Activated CD8-positive, alpha-beta T cell treated with anti-CD3 and anti-CD28 coated beads for 36 hours (primary cell): ENCODE results near the gene TNFAIP1. TPM values are rescaled to one million over a fixed set of nuclear protein-coding genes. Genes with fewer than 3 reads are reported as not detected.

Experiments
- ATAC-seq: fragments of 200-7000 bp; cut with Tn5 transposase; one replicate; pipeline ENCODE4 v1.10.0; 2021; ENCODE audit warnings: mild to moderate bottlenecking, moderate library complexity
- CTCF ChIA-PET: fragments of 350-600 bp; sonication (Branson Sonifier 250); formaldehyde crosslinking; loops from one replicate; lab custom pipeline; 2021; ENCODE audit warnings: antibody characterized with exemption; lab: Charles Lee
- POLR2A ChIA-PET: fragments of 350-600 bp; sonication (Branson Sonifier 250); formaldehyde crosslinking; loops from one replicate; lab custom pipeline; 2021; ENCODE audit warnings: antibody characterized with exemption; lab: Charles Lee
- DNase-seq: peaks from one replicate; pipeline ENCODE4 v3.0.0-alpha.2; 2020
- H3K27ac Mint-ChIP-seq: one replicate; pipeline ENCODE4 v1.8.0; 2021; ENCODE audit warnings: mild to moderate bottlenecking, mixed read lengths
- H3K27me3 Mint-ChIP-seq: one replicate; pipeline ENCODE4 v1.8.0; 2021; ENCODE audit warnings: mixed read lengths
- H3K36me3 Mint-ChIP-seq: one replicate; pipeline ENCODE4 v1.8.0; 2021; ENCODE audit warnings: low read depth, mixed read lengths
- H3K4me1 Mint-ChIP-seq: one replicate; pipeline ENCODE4 v1.8.0; 2021; ENCODE audit warnings: low read depth, mixed read lengths
- H3K4me3 Mint-ChIP-seq: one replicate; pipeline ENCODE4 v1.8.0; 2021; ENCODE audit warnings: mild to moderate bottlenecking, moderate library complexity, mixed read lengths
- H3K9me3 Mint-ChIP-seq: one replicate; pipeline ENCODE4 v1.8.0; 2021; ENCODE audit warnings: mixed read lengths
- CTCF ChIP-seq: fragments of 200-600 bp; IDR thresholded peaks from one replicate; pipeline ENCODE4 v1.8.0; 2022; ENCODE audit warnings: antibody characterized with exemption, mild to moderate bottlenecking
- intact Hi-C: fragments of 100-400 bp; cut with micrococcal nuclease; formaldehyde crosslinking; loops from one replicate; pipeline ENCODE4 v1.10.0; 2022
- total RNA-seq, 2 experiments: library from RNA; stranded (reverse); gene quantifications; one replicate each; pipeline ENCODE4 v1.2.3, GENCODE V29; 2021

TNFAIP1 gene
- total RNA-seq, 2 experiments from 2014 or later: 19.5 to 20.9 TPM

DNA sequence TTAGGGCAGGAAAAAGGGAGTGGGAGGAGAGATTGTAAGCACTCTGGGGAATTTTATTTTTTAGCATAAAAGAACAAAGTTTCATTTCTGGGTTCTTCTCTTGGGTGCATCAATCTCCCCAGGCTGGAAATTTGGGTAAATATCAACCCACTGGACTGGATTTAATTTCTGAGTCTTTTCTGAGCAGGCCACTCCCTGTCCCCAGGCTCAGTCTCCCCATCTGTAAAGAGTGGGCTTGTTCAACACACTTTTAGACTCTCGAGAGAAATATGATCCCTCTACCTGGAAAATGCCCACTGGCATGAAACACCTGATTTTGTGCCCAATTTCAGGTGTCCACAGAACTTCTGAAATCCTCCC is 35.2 kb downstream of the TNFAIP1 start:
- TF ChIP-seq CTCF: no peak
- Mint-ChIP-seq H3K36me3 (peaks cover 9% of the 10 kb centered on the region), H3K4me1 (peaks cover 20% of the 10 kb centered on the region), H3K9me3 (no peaks in the 10 kb centered on the region), H3K4me3 (peak overlapping the region; percentile 84), H3K27me3 (no peaks in the 10 kb centered on the region), H3K27ac (peak overlapping the region; percentile 86)
- ChIA-PET CTCF (interaction anchor here (1.4 to 1.7 kb wide), 2 partner anchors 14 to 44 kb away, joined by 3 to 4 read pairs; no protein-coding TSS in a partner anchor), POLR2A (interaction anchor here (1.5 to 5.5 kb wide), 3 partner anchors 9 to 17 kb away, joined by 3 to 35 read pairs (median 5); partner anchors contain the start of gene POLDIP2)
- DNase-seq (no peak), ATAC-seq (no peak)
- intact Hi-C loops: no loop called here

- CTCF ChIA-PET: interaction anchor here (1.4 to 1.7 kb wide), 2 partner anchors 13 to 43 kb away, joined by 3 to 4 read pairs; no protein-coding TSS in a partner anchor
These were observed 36.0 kb downstream of the TNFAIP1 start, which contains the start of gene SARM1 for GRCh38 chr17:28371245-28372202. Gene SARM1, plus strand, starts transcription at chr17:28371694. Its CDS starts 339 bp downstream, at chr17:28372033.

DNA sequence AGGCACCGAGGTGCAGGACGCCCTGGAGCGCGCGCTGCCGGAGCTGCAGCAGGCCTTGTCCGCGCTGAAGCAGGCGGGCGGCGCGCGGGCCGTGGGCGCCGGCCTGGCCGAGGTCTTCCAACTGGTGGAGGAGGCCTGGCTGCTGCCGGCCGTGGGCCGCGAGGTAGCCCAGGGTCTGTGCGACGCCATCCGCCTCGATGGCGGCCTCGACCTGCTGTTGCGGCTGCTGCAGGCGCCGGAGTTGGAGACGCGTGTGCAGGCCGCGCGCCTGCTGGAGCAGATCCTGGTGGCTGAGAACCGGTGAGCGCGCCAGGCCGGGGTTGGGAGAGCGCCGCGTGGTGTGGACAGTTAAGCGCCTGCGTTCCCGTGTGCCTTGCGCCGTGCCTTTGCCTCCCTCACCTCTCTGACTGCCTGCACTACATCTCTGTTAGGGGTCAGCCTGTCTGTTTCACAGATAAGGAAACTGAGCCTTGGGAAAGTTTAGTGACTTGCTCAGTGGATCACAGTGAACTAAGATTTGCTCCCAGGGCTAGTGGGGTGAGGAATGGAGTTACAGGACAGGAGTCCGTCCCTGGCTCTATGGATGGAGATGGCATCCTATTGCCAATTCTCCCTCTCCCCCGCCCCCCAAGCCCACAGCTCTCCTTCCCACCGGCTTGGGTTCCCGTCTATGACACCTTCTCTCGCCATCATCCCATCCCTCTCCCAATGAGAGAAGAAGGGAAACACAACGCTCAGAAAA is 36.8 kb downstream of the TNFAIP1 start:
- DNase-seq: peak; percentile 43
- no peak for TF ChIP-seq CTCF
- intact Hi-C loops: no loop called here
- Mint-ChIP-seq H3K4me1 (peaks cover 20% of the 10 kb centered on the region), H3K4me3 (peak overlapping the region; percentile 84), H3K9me3 (no peaks in the 10 kb centered on the region), H3K27ac (peak overlapping the region; percentile 66), H3K36me3 (peaks cover 10% of the 10 kb centered on the region), H3K27me3 (no peaks in the 10 kb centered on the region)
- no peak for ATAC-seq
- ChIA-PET CTCF (interaction anchor here (0.9 to 1.7 kb wide), 2 partner anchors 12 to 44 kb away, joined by 4 read pairs; no protein-coding TSS in a partner anchor), POLR2A (interaction anchor here (0.6 to 4.8 kb wide), 5 partner anchors 12 to 191 kb away, joined by 3 to 22 read pairs (median 4); partner anchors contain the start of genes POLDIP2 and TNFAIP1)

More at GRCh38 chr17:28371245-28372202, 36.0 kb downstream of the TNFAIP1 start, which contains the start of gene SARM1:
- DNase-seq (peak; percentile 97), ATAC-seq (peak; percentile 95)
- intact Hi-C loops: no loop called here
- peaks cover 9% of the 10 kb centered on the region for H3K36me3 Mint-ChIP-seq
- H3K4me1 Mint-ChIP-seq: peaks cover 20% of the 10 kb centered on the region
- H3K4me3 Mint-ChIP-seq: peak within 1 kb of the TSS; percentile 84
- TF ChIP-seq CTCF: no peak
- POLR2A ChIA-PET: interaction anchor here (0.6 to 5.5 kb wide), 6 partner anchors 9 to 190 kb away, joined by 3 to 35 read pairs (median 6); partner anchors contain the start of gene POLDIP2
- H3K9me3 Mint-ChIP-seq: no peaks in the 10 kb centered on the region
- peak within 1 kb of the TSS; percentile 86 for H3K27ac Mint-ChIP-seq
- H3K27me3 Mint-ChIP-seq: no peaks in the 10 kb centered on the region

DNA sequence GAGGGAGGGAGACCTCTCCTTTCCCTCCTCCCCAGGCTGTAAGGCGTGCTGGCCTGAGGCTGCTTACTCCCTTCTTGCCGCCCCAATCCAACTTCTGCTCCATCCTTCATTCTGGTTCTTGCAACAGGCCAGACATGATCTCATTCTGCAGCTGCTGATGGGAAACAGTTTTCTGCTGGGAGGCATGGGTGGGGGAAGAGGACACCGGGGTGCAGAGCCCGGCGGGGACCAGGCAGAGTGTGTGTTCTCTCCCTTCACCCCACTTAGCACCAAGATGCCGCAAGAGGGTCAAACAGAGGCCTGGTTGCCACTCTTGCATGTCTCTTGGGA is 37.3 kb downstream of the TNFAIP1 start:
- Mint-ChIP-seq H3K9me3 (no peaks in the 10 kb centered on the region), H3K36me3 (peaks cover 10% of the 10 kb centered on the region), H3K27me3 (no peaks in the 10 kb centered on the region), H3K27ac (peak overlapping the region; percentile 66), H3K4me3 (peak overlapping the region; percentile 84), H3K4me1 (peaks cover 20% of the 10 kb centered on the region)
- DNase-seq (no peak), ATAC-seq (no peak)
- ChIA-PET POLR2A (interaction anchor here (0.6 to 4.8 kb wide), 4 partner anchors 11 to 37 kb away, joined by 3 to 22 read pairs (median 5); partner anchors contain the start of genes POLDIP2 and TNFAIP1), CTCF (interaction anchor here (0.9 to 1.3 kb wide), 2 partner anchors 10 to 44 kb away, joined by 3 to 4 read pairs; no protein-coding TSS in a partner anchor)
- intact Hi-C loops: no loop called here
- no peak for TF ChIP-seq CTCF
